Measurements from ENCODE around the gene SEBOX.

- TF ChIP-seq, protein P1, sequence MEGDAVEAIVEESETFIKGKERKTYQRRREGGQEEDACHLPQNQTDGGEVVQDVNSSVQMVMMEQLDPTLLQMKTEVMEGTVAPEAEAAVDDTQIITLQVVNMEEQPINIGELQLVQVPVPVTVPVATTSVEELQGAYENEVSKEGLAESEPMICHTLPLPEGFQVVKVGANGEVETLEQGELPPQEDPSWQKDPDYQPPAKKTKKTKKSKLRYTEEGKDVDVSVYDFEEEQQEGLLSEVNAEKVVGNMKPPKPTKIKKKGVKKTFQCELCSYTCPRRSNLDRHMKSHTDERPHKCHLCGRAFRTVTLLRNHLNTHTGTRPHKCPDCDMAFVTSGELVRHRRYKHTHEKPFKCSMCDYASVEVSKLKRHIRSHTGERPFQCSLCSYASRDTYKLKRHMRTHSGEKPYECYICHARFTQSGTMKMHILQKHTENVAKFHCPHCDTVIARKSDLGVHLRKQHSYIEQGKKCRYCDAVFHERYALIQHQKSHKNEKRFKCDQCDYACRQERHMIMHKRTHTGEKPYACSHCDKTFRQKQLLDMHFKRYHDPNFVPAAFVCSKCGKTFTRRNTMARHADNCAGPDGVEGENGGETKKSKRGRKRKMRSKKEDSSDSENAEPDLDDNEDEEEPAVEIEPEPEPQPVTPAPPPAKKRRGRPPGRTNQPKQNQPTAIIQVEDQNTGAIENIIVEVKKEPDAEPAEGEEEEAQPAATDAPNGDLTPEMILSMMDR (IDR thresholded peaks at IDR 0.05) = no peak
- TF ChIP-seq POLR2A (IDR thresholded peaks at IDR 0.05) = no peak
Measured at GRCh38 chr17:28327709-28328108, 37.3 kb downstream of the SEBOX start.

Data from thyroid gland (tissue), 4 donors.